HepG2 (cell line): ENCODE measurements around the gene KRT7. TPM values are rescaled to one million over a fixed set of nuclear protein-coding genes. Genes with fewer than 3 reads are reported as not detected.

Experiments
- ATAC-seq: fragments of 200-7000 bp; cut with Tn5 transposase; 3 replicates; pipeline ENCODE4 v1.9.1; 2020; ENCODE audit warnings: mild to moderate bottlenecking, moderate library complexity
- BruUV-seq: library from RNA; stranded (reverse); fragments of 400-500 nt; replicated peaks from 2 replicates; lab custom pipeline; 2021; lab: Mats Ljungman, UMichigan
- CTCF ChIA-PET: fragments of 300-600 bp; formaldehyde crosslinking; extraction: SDS; loops from one replicate; lab custom pipeline; 2021; ENCODE audit warnings: low total read pairs, inconsistent platforms, low intra/inter-chr PET ratio; lab: Yijun Ruan, JAX
- POLR2A ChIA-PET: fragments of 350-600 bp; sonication (Branson Sonifier 250); formaldehyde crosslinking; loops from one replicate; lab custom pipeline; 2020; ENCODE audit warnings: antibody characterized with exemption, inconsistent platforms; lab: Yijun Ruan, JAX
- DNase-seq: peaks from one replicate; pipeline ENCODE4 v3.0.0-alpha.2; 2015; ENCODE audit warnings: low spot score
- FAIRE-seq: peaks from 3 replicates; lab custom pipeline; 2011; peaks lifted over from hg19 to GRCh38; lab: Jason Lieb, UNC
- H2AFZ ChIP-seq: one replicate; pipeline ENCODE4 v1.6.1; 2011; ENCODE audit warnings: low read length, inconsistent platforms
- H3K27ac ChIP-seq: fragments of 300-600 bp; 3 replicates; pipeline ENCODE4 v1.8.0; 2011; ENCODE audit warnings: mixed run types, mild to moderate bottlenecking, mixed read lengths, low read length, inconsistent platforms; ENCODE audit not compliant: insufficient read depth; ENCODE audit errors: extremely low read length
- H3K27me3 ChIP-seq, 2 experiments: fragments of 200-600 bp in 1 of 2; 2 replicates in 1 of 2; 3 replicates in 1 of 2; pipeline versions ENCODE4 v1.6.0 to v1.8.0; 2011; ENCODE audit warnings: low read length in 2 of 2, mild to moderate bottlenecking in 2 of 2, moderate library complexity in 2 of 2, inconsistent platforms in 1 of 2; ENCODE audit not compliant: insufficient read depth in 2 of 2, control insufficient read depth in 1 of 2
- H3K36me3 ChIP-seq, 2 experiments: fragments of 200-600 bp in 1 of 2; replicated peaks in 1 of 2; 2 replicates in 1 of 2; 3 replicates in 1 of 2; pipeline versions ENCODE4 v1.5.1 to v1.8.0; 2011; ENCODE audit warnings: low read length in 2 of 2, inconsistent platforms in 1 of 2; ENCODE audit not compliant: insufficient read depth in 2 of 2, control insufficient read depth in 1 of 2
- H3K4me1 ChIP-seq: 2 replicates; pipeline ENCODE4 v1.5.1; 2012; ENCODE audit warnings: low read length, inconsistent platforms; ENCODE audit not compliant: insufficient read depth
- H3K4me2 ChIP-seq: 2 replicates; pipeline ENCODE4 v1.6.0; 2011; ENCODE audit warnings: low read depth, low read length, inconsistent platforms
- H3K4me3 ChIP-seq, 3 experiments: fragments of 200-600 bp in 1 of 3; sonication (generic), shearing (Covaris generic) in 1 of 3; replicated peaks in 1 of 3; 2 replicates each; pipeline ENCODE4 v1.5.1; 2011 to 2016; ENCODE audit warnings: low read length in 3 of 3, inconsistent platforms in 2 of 3, low read depth in 2 of 3, mild to moderate bottlenecking in 2 of 3, control low read depth in 1 of 3, mixed read lengths in 1 of 3; ENCODE audit not compliant: insufficient read depth in 1 of 3
- H3K79me2 ChIP-seq: one replicate; pipeline ENCODE4 v1.6.1; 2011; ENCODE audit warnings: low read length, inconsistent platforms; ENCODE audit not compliant: insufficient read depth
- H3K9ac ChIP-seq: 2 replicates; pipeline ENCODE4 v1.6.0; 2011; ENCODE audit warnings: mild to moderate bottlenecking, low read depth, low read length, inconsistent platforms; ENCODE audit not compliant: insufficient read depth
- H3K9me3 ChIP-seq: 2 replicates; pipeline ENCODE4 v1.5.1; 2012; ENCODE audit warnings: mild to moderate bottlenecking, low read length
- H4K20me1 ChIP-seq: 2 replicates; pipeline ENCODE4 v1.6.0; 2011; ENCODE audit warnings: inconsistent platforms, mild to moderate bottlenecking, low read length, moderate library complexity; ENCODE audit not compliant: insufficient read depth
- ATRX ChIP-seq: sonication (generic); formaldehyde crosslinking; IDR thresholded peaks from 2 replicates; pipeline ENCODE4 v1.4.0; 2020; ENCODE audit warnings: missing genetic modification reagents, borderline replicate concordance
- EHMT2 ChIP-seq: fragments of 200-600 bp; sonication (generic); IDR thresholded peaks from 2 replicates; pipeline ENCODE4 v1.7.0; 2017; ENCODE audit warnings: antibody characterized with exemption, low read depth, low read length, borderline replicate concordance
- KDM3A ChIP-seq: IDR thresholded peaks from 2 replicates; pipeline ENCODE4 v1.6.1; 2018; ENCODE audit warnings: low read depth, missing compliant biosample characterization
- SNRNP70 ChIP-seq: fragments of 200-400 bp; formaldehyde crosslinking; IDR thresholded peaks from 2 replicates; pipeline ENCODE4 v1.6.1; 2017; ENCODE audit warnings: mild to moderate bottlenecking, low read depth, low read length, moderate library complexity
- ZFP41 ChIP-seq: sonication (generic); formaldehyde crosslinking; IDR thresholded peaks from 2 replicates; pipeline ENCODE4 v1.4.0; 2020; ENCODE audit warnings: mild to moderate bottlenecking, missing genetic modification reagents, borderline replicate concordance
- ZNF317 ChIP-seq: sonication (generic); formaldehyde crosslinking; IDR thresholded peaks from 2 replicates; pipeline ENCODE4 v1.5.0; 2020; ENCODE audit warnings: mild to moderate bottlenecking, missing genetic modification reagents
- ZNF44 ChIP-seq: sonication (generic); formaldehyde crosslinking; IDR thresholded peaks from 2 replicates; pipeline ENCODE4 v1.5.1; 2020; ENCODE audit warnings: mild to moderate bottlenecking, missing genetic modification reagents
- ZNF619 ChIP-seq: sonication (generic); formaldehyde crosslinking; IDR thresholded peaks from 2 replicates; pipeline ENCODE4 v1.4.0; 2020; ENCODE audit warnings: mild to moderate bottlenecking, missing genetic modification reagents
- ZNF839 ChIP-seq: sonication (generic); formaldehyde crosslinking; IDR thresholded peaks from 2 replicates; pipeline ENCODE4 v1.4.0; 2020; ENCODE audit warnings: missing genetic modification reagents, mild to moderate bottlenecking, borderline replicate concordance
- WGBS: methylation state at CpG from one replicate; pipeline ENCODE4 v1.1.6; 2017; ENCODE audit warnings: low lambda C conversion rate; 5-methylcytosine and 5-hydroxymethylcytosine counted together
- in situ Hi-C: cut with HindIII; loops from 2 replicates; pipeline ENCODE4 v1.10.0; 2017; ENCODE audit warnings: low pct_unique_long_range_greater_than_20kb; ENCODE audit not compliant: extremely low pct_ligation_motif_present
- intact Hi-C: fragments of 100-400 bp; cut with micrococcal nuclease; formaldehyde crosslinking; loops from one replicate; pipeline ENCODE4 v1.10.0; 2022; ENCODE audit not compliant: unreplicated experiment
- polyA plus RNA-seq, 8 experiments: library from polyadenylated mRNA; depleted of rRNA in 3 of 8; stranded (reverse) in 7 of 8; unstranded in 1 of 8; fragments of >200 nt; fragmentation: Illumina TruSeq in 4 of 8; extraction: Trizol in 4 of 8; gene quantifications; 2 replicates each; pipeline versions ENCODE4 v1.2.1 to v1.2.3, GENCODE V29; 2011 to 2016; ENCODE audit warnings: low read depth in 4 of 8, missing spikeins in 1 of 8, mixed read lengths in 1 of 8; ENCODE audit not compliant: insufficient read depth in 1 of 8
- total RNA-seq, 5 experiments: library from RNA; depleted of rRNA; stranded (reverse); fragments of >200 nt; fragmentation: Illumina TruSeq; extraction: Trizol; gene quantifications; 2 replicates each; pipeline ENCODE4 v1.2.3, GENCODE V29; 2016; ENCODE audit warnings: low read depth in 1 of 5
- TF ChIP-seq, protein P1 (sequence below): sonication (generic); formaldehyde crosslinking; IDR thresholded peaks from 2 replicates; pipeline ENCODE4 v1.4.0; 2020; ENCODE audit warnings: missing genetic modification reagents
- TF ChIP-seq, protein P2 (sequence below): sonication (generic); formaldehyde crosslinking; IDR thresholded peaks from 2 replicates; pipeline ENCODE4 v1.5.1; 2020; ENCODE audit warnings: missing genetic modification reagents, mild to moderate bottlenecking, borderline replicate concordance
- TF ChIP-seq, protein P3 (sequence below): sonication (generic); formaldehyde crosslinking; IDR thresholded peaks from 2 replicates; pipeline ENCODE4 v1.5.0; 2020; ENCODE audit warnings: mild to moderate bottlenecking, missing genetic modification reagents

Gene KRT7
- total and polyA plus RNA-seq, 2 of the 13 experiments (the other 11 are each of a cell fraction or from before 2014, with no cell fraction given), result 0.83 TPM; not detected in 1

DNA sequence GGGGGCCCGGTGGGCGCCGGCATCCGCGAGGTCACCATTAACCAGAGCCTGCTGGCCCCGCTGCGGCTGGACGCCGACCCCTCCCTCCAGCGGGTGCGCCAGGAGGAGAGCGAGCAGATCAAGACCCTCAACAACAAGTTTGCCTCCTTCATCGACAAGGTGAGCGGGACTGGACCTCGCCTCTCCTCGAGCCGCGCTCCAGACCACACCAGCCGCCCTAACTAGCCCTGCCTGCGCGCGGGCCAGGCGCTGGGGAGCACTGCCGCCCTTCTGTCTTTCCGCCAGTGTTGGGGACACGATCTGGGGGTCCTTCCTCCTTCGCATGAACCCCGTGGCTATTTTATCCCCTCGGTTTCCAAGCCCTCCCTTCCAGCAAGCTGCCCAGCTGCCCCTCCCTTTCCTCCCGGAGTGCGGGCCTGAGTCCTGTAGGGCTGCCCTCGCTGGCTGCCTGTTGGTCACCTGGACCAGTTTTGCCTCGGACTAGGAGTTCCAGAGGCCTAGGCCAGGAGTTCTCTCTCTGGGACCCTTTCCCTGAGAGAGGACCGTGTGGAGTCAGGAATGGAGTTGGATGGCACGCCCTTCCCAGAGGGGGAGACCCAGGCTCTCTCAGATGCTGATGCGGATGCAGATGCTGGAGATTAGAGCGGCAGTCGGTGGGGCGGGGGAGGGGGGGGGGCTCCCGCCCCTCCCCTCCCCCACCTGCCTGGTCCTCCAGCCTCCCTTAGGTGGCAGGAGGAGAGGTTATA lies 592 bp downstream of the KRT7 start:
- in situ Hi-C loops (no loop called here), intact Hi-C loops (no loop called here)
- 45% methylated on average over 23 of the region's 40 CpGs for WGBS
- ChIA-PET CTCF (no interaction called here), POLR2A (no interaction called here)
- no peak overlapping the region for H3K9ac ChIP-seq
- BruUV-seq, result no TSS peak
- H2AFZ ChIP-seq, result no peak overlapping the region
- H3K9me3 ChIP-seq, result no peaks in the 10 kb centered on the region
- no peak overlapping the region for H3K4me3 ChIP-seq
- ATAC-seq, result no peak
- H4K20me1 ChIP-seq, result no peaks in the 10 kb centered on the region
- no peak for TF ChIP-seq ZFP41 (CRISPR knock-in tag)
- TF ChIP-seq ZNF317 (CRISPR knock-in tag), result no peak
- TF ChIP-seq ZNF839 (CRISPR knock-in tag), result no peak
- no peaks in the 10 kb centered on the region for H3K36me3 ChIP-seq
- no peak overlapping the region for H3K27ac ChIP-seq
- no peaks in the 10 kb centered on the region for H3K79me2 ChIP-seq
- DNase-seq, result no peak
- peaks cover 2 to 51% of the 10 kb centered on the region in 2 experiments; a peak in 4 of 5 replicates for H3K27me3 ChIP-seq
- no peak overlapping the region for H3K4me2 ChIP-seq
- no peak for FAIRE-seq
- H3K4me1 ChIP-seq, result no peaks in the 10 kb centered on the region

DNA sequence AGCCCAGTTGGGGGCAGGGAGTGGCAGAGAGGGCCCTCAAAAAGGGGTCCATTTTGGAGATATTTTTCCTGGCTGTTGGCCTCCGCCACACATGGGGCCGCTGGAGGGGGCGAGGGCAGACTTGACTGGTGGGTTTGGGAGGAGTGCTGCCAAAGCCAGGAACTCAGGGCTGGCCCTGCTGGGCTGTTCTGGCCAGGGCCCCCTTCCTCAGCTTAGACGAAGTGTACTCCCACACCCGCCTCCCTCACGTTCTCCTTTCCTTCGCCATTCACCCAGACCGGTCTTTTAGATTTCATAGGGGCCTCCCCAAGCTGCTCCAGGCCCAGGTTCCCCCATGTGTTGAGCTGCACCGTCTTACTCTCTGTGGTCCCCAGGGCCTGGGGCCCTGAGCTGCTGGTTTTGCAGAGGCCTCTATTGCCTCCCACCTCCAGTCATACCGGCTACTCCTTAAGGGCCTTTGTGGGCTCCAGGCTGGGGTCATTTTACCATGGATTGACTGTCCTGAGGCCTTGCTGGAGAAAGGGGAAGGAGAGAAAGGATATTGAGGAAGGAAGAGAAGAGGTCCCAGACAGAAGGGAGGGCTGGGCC lies 1.3 kb downstream of the KRT7 start:
- DNase-seq (no peak), ATAC-seq (no peak), FAIRE-seq (no peak)
- POLR2A ChIA-PET, result no interaction called here
- no peaks in the 10 kb centered on the region for H3K9me3 ChIP-seq
- H3K4me3 ChIP-seq, result no peak overlapping the region
- H3K9ac ChIP-seq, result no peak overlapping the region
- H3K27me3 ChIP-seq, result peaks cover 2 to 49% of the 10 kb centered on the region in 2 experiments; a peak in 4 of 5 replicates
- no TSS peak for BruUV-seq
- CTCF ChIA-PET, result no interaction called here
- intact Hi-C loops (no loop called here), in situ Hi-C loops (no loop called here)
- no peaks in the 10 kb centered on the region for H4K20me1 ChIP-seq
- no peak overlapping the region for H3K4me2 ChIP-seq
- H3K36me3 ChIP-seq, result no peaks in the 10 kb centered on the region
- no peak overlapping the region for H2AFZ ChIP-seq
- no peak overlapping the region for H3K27ac ChIP-seq
- 59% methylated on average over 9 of the region's 10 CpGs for WGBS
- no peaks in the 10 kb centered on the region for H3K79me2 ChIP-seq
- H3K4me1 ChIP-seq, result no peaks in the 10 kb centered on the region
- TF ChIP-seq KDM3A (CRISPR knock-in tag) (no peak), ZNF44 (CRISPR knock-in tag) (no peak), ATRX (no peak), EHMT2 (no peak), SNRNP70 (no peak), ZNF619 (CRISPR knock-in tag) (no peak)
- TF ChIP-seq, protein P1, sequence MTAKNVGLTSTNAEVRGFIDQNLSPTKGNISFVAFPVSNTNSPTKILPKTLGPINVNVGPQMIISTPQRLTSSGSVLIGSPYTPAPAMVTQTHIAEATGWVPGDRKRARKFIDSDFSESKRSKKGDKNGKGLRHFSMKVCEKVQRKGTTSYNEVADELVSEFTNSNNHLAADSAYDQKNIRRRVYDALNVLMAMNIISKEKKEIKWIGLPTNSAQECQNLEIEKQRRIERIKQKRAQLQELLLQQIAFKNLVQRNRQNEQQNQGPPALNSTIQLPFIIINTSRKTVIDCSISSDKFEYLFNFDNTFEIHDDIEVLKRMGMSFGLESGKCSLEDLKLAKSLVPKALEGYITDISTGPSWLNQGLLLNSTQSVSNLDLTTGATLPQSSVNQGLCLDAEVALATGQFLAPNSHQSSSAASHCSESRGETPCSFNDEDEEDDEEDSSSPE, result no peak
- TF ChIP-seq, protein P2, sequence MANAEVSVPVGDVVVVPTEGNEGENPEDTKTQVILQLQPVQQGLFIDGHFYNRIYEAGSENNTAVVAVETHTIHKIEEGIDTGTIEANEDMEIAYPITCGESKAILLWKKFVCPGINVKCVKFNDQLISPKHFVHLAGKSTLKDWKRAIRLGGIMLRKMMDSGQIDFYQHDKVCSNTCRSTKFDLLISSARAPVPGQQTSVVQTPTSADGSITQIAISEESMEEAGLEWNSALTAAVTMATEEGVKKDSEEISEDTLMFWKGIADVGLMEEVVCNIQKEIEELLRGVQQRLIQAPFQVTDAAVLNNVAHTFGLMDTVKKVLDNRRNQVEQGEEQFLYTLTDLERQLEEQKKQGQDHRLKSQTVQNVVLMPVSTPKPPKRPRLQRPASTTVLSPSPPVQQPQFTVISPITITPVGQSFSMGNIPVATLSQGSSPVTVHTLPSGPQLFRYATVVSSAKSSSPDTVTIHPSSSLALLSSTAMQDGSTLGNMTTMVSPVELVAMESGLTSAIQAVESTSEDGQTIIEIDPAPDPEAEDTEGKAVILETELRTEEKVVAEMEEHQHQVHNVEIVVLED (CRISPR knock-in tag), result no peak
- TF ChIP-seq, protein P3, sequence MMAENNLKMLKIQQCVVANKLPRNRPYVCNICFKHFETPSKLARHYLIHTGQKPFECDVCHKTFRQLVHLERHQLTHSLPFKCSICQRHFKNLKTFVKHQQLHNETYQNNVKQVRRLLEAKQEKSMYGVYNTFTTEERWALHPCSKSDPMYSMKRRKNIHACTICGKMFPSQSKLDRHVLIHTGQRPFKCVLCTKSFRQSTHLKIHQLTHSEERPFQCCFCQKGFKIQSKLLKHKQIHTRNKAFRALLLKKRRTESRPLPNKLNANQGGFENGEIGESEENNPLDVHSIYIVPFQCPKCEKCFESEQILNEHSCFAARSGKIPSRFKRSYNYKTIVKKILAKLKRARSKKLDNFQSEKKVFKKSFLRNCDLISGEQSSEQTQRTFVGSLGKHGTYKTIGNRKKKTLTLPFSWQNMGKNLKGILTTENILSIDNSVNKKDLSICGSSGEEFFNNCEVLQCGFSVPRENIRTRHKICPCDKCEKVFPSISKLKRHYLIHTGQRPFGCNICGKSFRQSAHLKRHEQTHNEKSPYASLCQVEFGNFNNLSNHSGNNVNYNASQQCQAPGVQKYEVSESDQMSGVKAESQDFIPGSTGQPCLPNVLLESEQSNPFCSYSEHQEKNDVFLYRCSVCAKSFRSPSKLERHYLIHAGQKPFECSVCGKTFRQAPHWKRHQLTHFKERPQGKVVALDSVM (CRISPR knock-in tag), result no peak
